ENCODE results near the gene INSC.

INSC gene

GRCh38 chr11:15150507-15150906, 35.8 kb downstream of the INSC start:
- no peak for DNase-seq

- DNase-seq = no peak
Measured at GRCh38 chr11:15153231-15153630, 38.5 kb downstream of the INSC start.

- no peak for DNase-seq
Measured at GRCh38 chr11:15157181-15157580, 42.5 kb downstream of the INSC start.

GRCh38 chr11:15157606-15158137, 42.9 kb downstream of the INSC start:
- no peak for DNase-seq

- DNase-seq = no peak
Measured at GRCh38 chr11:15158351-15159015, 43.8 kb downstream of the INSC start.

- peak; percentile 7 for DNase-seq
Measured at GRCh38 chr11:15159085-15159484, 44.4 kb downstream of the INSC start.

GRCh38 chr11:15161790-15162189, 47.1 kb downstream of the INSC start:
- no peak for DNase-seq

GRCh38 chr11:15163136-15163535, 48.4 kb downstream of the INSC start:
- no peak for DNase-seq

- DNase-seq = no peak
Measured at GRCh38 chr11:15166204-15166603, 51.5 kb downstream of the INSC start.

- no peak for DNase-seq
Measured at GRCh38 chr11:15169815-15170551, 55.3 kb downstream of the INSC start.

- DNase-seq = no peak
Measured at GRCh38 chr11:15170698-15171097, 56.0 kb downstream of the INSC start.

GRCh38 chr11:15171956-15172355, 57.2 kb downstream of the INSC start:
- no peak for DNase-seq

GRCh38 chr11:15175831-15176230, 61.1 kb downstream of the INSC start:
- DNase-seq = no peak

GRCh38 chr11:15176646-15177163, 62.0 kb downstream of the INSC start:
- no peak for DNase-seq

GRCh38 chr11:15177491-15177890, 62.8 kb downstream of the INSC start:
- DNase-seq = no peak

GRCh38 chr11:15178214-15178613, 63.5 kb downstream of the INSC start:
- no peak for DNase-seq

GRCh38 chr11:15179167-15179566, 64.4 kb downstream of the INSC start:
- no peak for DNase-seq

GRCh38 chr11:15180212-15180792, 65.6 kb downstream of the INSC start:
- DNase-seq = no peak

GRCh38 chr11:15182372-15182771, 67.6 kb downstream of the INSC start:
- DNase-seq = no peak

GRCh38 chr11:15185021-15185420, 70.3 kb downstream of the INSC start:
- DNase-seq = no peak

GRCh38 chr11:15186146-15186545, 71.4 kb downstream of the INSC start:
- no peak for DNase-seq

- no peak for DNase-seq
Measured at GRCh38 chr11:15189189-15189588, 74.5 kb downstream of the INSC start.

GRCh38 chr11:15189641-15190365, 75.1 kb downstream of the INSC start:
- DNase-seq = no peak

Data from NCI-H1436 (cell line).